K562 (cell line): ENCODE measurements around the gene ABLIM2. TPM values are rescaled to one million over a fixed set of nuclear protein-coding genes. Genes with fewer than 3 reads are reported as not detected.
A peak's percentile ranks its signal among the peaks of the same experiment; 100 is the strongest.

Experiments used
- ATAC-seq: fragments of 200-7000 bp; cut with Tn5 transposase; 3 replicates; pipeline ENCODE4 v1.9.1; 2020; ENCODE audit warnings: moderate library complexity
- BruUV-seq: library from RNA; stranded (reverse); fragments of 400-500 nt; replicated peaks from 2 replicates; lab custom pipeline; 2021; lab: Mats Ljungman, UMichigan
- CTCF ChIA-PET: fragments of 300-600 bp; formaldehyde crosslinking; extraction: SDS; loops from one replicate; lab custom pipeline; 2021; ENCODE audit warnings: low intra/inter-chr PET ratio; lab: Yijun Ruan, JAX
- POLR2A ChIA-PET: fragments of 300-600, 350-650 bp; sonication (Branson Sonifier 250); formaldehyde crosslinking; extraction: SDS; loops from one replicate; lab custom pipeline; 2021; ENCODE audit warnings: antibody characterized with exemption, inconsistent platforms; lab: Yijun Ruan, JAX
- DNase-seq, 4 experiments: peaks; one replicate each; pipeline versions ENCODE4 v3.0.0 to v3.0.0-alpha.2; 2011 to 2018; ENCODE audit warnings: low spot score in 3 of 4, mixed read lengths in 3 of 4; ENCODE audit errors: extremely low read depth in 1 of 4
- FAIRE-seq: peaks from 2 replicates; lab custom pipeline; 2011; peaks lifted over from hg19 to GRCh38; lab: Jason Lieb, UNC
- H2AFZ ChIP-seq: 2 replicates; pipeline ENCODE4 v1.6.0; 2011; ENCODE audit warnings: low read depth, low read length, control low read depth, inconsistent platforms
- H3K27ac ChIP-seq: fragments of 200-600 bp; 3 replicates; pipeline ENCODE4 v1.8.0; 2011; ENCODE audit warnings: low read depth, mild to moderate bottlenecking, control low read depth, inconsistent platforms, low read length, moderate library complexity, mixed read lengths; ENCODE audit errors: extremely low read depth
- H3K27me3 ChIP-seq, 2 experiments: fragments of 300-600 bp in 1 of 2; 2 replicates in 1 of 2; 3 replicates in 1 of 2; pipeline versions ENCODE4 v1.6.0 to v1.8.0; 2011; ENCODE audit warnings: inconsistent platforms in 2 of 2, low read length in 2 of 2, mild to moderate bottlenecking in 1 of 2, mixed read lengths in 1 of 2, moderate library complexity in 1 of 2; ENCODE audit not compliant: control insufficient read depth in 2 of 2, insufficient read depth in 2 of 2
- H3K36me3 ChIP-seq: fragments of 300-600 bp; 3 replicates; pipeline ENCODE4 v1.8.0; 2011; ENCODE audit warnings: mild to moderate bottlenecking, low read length, inconsistent platforms; ENCODE audit not compliant: control insufficient read depth, insufficient read depth
- H3K4me1 ChIP-seq, 2 experiments: fragments of 200-600 bp in 1 of 2; replicated peaks in 1 of 2; 2 replicates in 1 of 2; 3 replicates in 1 of 2; pipeline versions ENCODE4 v1.5.1 to v1.8.0; 2011; ENCODE audit warnings: inconsistent platforms in 2 of 2, low read length in 2 of 2, mild to moderate bottlenecking in 1 of 2, mixed read lengths in 1 of 2, moderate library complexity in 1 of 2; ENCODE audit not compliant: control insufficient read depth in 2 of 2, insufficient read depth in 2 of 2
- H3K4me2 ChIP-seq: 2 replicates; pipeline ENCODE4 v1.6.1; 2011; ENCODE audit warnings: low read length, control low read depth, inconsistent platforms, mixed read lengths; ENCODE audit not compliant: insufficient read depth
- H3K4me3 ChIP-seq: fragments of 200-600 bp; sonication (generic), shearing (Covaris generic); 2 replicates; pipeline ENCODE4 v1.5.1; 2016; ENCODE audit warnings: control low read depth, inconsistent platforms
- H3K79me2 ChIP-seq: fragments of 200-600 bp; 3 replicates; pipeline ENCODE4 v1.8.0; 2011; ENCODE audit warnings: low read length, inconsistent platforms; ENCODE audit not compliant: control insufficient read depth, insufficient read depth
- H3K9ac ChIP-seq, 2 experiments: 2 replicates each; pipeline versions ENCODE4 v1.6.0 to v1.6.1; 2011; ENCODE audit warnings: low read depth in 2 of 2, low read length in 2 of 2, control low read depth in 1 of 2, inconsistent platforms in 1 of 2, mild to moderate bottlenecking in 1 of 2, mixed read lengths in 1 of 2; ENCODE audit not compliant: insufficient read depth in 1 of 2
- H3K9me1 ChIP-seq: one replicate; pipeline ENCODE4 v1.6.0; 2011; ENCODE audit warnings: inconsistent platforms, mild to moderate bottlenecking, low read length, moderate library complexity; ENCODE audit not compliant: control insufficient read depth, insufficient read depth
- H3K9me3 ChIP-seq: replicated peaks from 2 replicates; pipeline ENCODE4 v1.5.1; 2011; ENCODE audit warnings: low read depth, low read length, inconsistent platforms; ENCODE audit not compliant: control insufficient read depth, insufficient read depth
- H4K20me1 ChIP-seq: replicated peaks from 2 replicates; pipeline ENCODE4 v1.6.1; 2011; ENCODE audit warnings: low read length, inconsistent platforms, mixed read lengths; ENCODE audit not compliant: control insufficient read depth, insufficient read depth
- HMG20B ChIP-seq: fragments of 250-450 bp; sonication (Bioruptor Pico); IDR thresholded peaks from 2 replicates; pipeline ENCODE4 v1.5.0; 2021; ENCODE audit warnings: mild to moderate bottlenecking
- POLR2AphosphoS5 ChIP-seq: IDR thresholded peaks from 2 replicates; pipeline ENCODE4 v1.6.1; 2011; ENCODE audit warnings: mild to moderate bottlenecking, low read depth, low read length, moderate library complexity; ENCODE audit not compliant: control insufficient read depth, insufficient read depth
- RBM25 ChIP-seq: fragments of 200-400 bp; formaldehyde crosslinking; IDR thresholded peaks from 2 replicates; pipeline ENCODE4 v1.6.1; 2018; ENCODE audit warnings: low read length, low read depth, moderate library complexity; ENCODE audit not compliant: severe bottlenecking
- SMARCE1 ChIP-seq: fragments of 450-650 bp; IDR thresholded peaks from 2 replicates; pipeline ENCODE4 v1.7.1; 2016; ENCODE audit warnings: mild to moderate bottlenecking
- ZNF124 ChIP-seq: sonication (generic); formaldehyde crosslinking; IDR thresholded peaks from 2 replicates; pipeline ENCODE4 v1.8.1; 2022; ENCODE audit warnings: missing genetic modification reagents
- ZNF436 ChIP-seq: fragments of 250-450, 450-650 bp; sonication (Bioruptor Pico); formaldehyde crosslinking; IDR thresholded peaks from 2 replicates; pipeline ENCODE4 v1.7.0; 2020; ENCODE audit warnings: mild to moderate bottlenecking
- WGBS: fragments of 100-300 bp; shearing (Covaris generic); methylation state at CpG from one replicate; pipeline ENCODE4 v1.1.6; 2016; ENCODE audit warnings: low coverage, mixed read lengths; ENCODE audit not compliant: insufficient coverage; ENCODE audit errors: missing lambda C conversion rate; 5-methylcytosine and 5-hydroxymethylcytosine counted together
- in situ Hi-C: fragments of 300-500 bp; cut with MboI; formaldehyde crosslinking; loops from 4 replicates; pipeline ENCODE4 v1.15.0; 2018; ENCODE audit warnings: inconsistent platforms, mixed read lengths
- intact Hi-C: fragments of 100-400 bp; cut with micrococcal nuclease; formaldehyde crosslinking; loops from 2 replicates; pipeline ENCODE4 v1.14.2; 2022
- polyA plus RNA-seq, 8 experiments: library from polyadenylated mRNA; depleted of rRNA in 4 of 8; stranded (reverse) in 5 of 8; unstranded in 3 of 8; fragments of >200 nt; fragmentation: Nextera tagmentation in 2 of 8; fragmentation: Illumina TruSeq in 1 of 8; extraction: Ambion mirVana in 2 of 8; extraction: Trizol in 1 of 8; gene quantifications; 2 replicates each; pipeline versions ENCODE4 v1.2.1 to v1.2.3, GENCODE V29; 2011 to 2014; ENCODE audit warnings: inconsistent platforms in 1 of 8, missing spikeins in 1 of 8
- total RNA-seq, 7 experiments: library from RNA; depleted of rRNA in 6 of 7; stranded (reverse); fragments of >200 nt in 6 of 7; fragmentation: Illumina TruSeq in 2 of 7; extraction: Trizol in 2 of 7; gene quantifications; 2 replicates each; pipeline versions ENCODE4 v1.2.1 to v1.2.3, GENCODE V29; 2011 to 2021; ENCODE audit warnings: low replicate concordance in 1 of 7
- TF ChIP-seq, protein P1 (sequence below): IDR thresholded peaks from 3 replicates; pipeline ENCODE4 v1.6.1; 2011; ENCODE audit warnings: borderline replicate concordance, mild to moderate bottlenecking, moderate library complexity; ENCODE audit not compliant: insufficient read length; ENCODE audit errors: extremely low read depth

ABLIM2 gene
- total and polyA plus RNA-seq, 9 of the 15 experiments (the other 6 are each of a cell fraction or from before 2014, with no cell fraction given), result not detected

DNA sequence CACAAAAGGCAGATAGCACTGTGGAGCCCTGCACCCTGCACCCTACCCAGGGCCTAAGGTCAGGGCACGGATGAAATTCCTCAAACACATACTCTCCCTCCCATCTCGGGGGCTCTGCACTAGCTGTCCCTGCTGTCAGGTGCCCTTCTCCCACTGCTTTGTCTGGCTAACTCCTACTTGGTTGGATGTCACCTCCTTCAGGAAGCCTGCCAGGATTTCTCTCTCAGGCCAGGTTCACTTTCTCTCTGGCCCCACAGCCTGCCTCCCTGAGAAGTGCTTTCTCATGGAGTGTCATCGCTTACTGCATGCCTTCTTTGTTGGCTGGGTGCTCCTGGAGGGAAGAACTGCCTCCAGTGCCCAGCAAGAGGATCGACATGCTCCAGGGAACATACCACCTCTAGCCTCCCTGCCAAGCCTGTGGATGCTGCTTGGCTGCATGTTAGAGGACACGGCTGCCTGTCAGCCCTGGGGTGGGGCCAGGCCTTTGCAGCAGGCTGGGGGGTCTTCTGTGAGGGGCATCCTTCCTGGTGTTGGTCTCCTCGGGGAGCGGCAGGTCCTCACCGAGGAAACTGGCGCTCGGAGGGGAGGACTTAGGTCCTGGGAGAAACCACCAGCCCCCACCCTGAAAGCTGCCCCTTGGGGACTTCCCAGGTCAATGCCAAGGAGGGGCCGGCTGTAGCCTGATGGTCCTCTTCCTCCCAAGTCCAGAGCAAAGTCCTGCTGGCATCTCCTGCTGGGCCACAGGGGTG is 15.0 kb downstream of the ABLIM2 start (continued):
- TF ChIP-seq, protein P1, sequence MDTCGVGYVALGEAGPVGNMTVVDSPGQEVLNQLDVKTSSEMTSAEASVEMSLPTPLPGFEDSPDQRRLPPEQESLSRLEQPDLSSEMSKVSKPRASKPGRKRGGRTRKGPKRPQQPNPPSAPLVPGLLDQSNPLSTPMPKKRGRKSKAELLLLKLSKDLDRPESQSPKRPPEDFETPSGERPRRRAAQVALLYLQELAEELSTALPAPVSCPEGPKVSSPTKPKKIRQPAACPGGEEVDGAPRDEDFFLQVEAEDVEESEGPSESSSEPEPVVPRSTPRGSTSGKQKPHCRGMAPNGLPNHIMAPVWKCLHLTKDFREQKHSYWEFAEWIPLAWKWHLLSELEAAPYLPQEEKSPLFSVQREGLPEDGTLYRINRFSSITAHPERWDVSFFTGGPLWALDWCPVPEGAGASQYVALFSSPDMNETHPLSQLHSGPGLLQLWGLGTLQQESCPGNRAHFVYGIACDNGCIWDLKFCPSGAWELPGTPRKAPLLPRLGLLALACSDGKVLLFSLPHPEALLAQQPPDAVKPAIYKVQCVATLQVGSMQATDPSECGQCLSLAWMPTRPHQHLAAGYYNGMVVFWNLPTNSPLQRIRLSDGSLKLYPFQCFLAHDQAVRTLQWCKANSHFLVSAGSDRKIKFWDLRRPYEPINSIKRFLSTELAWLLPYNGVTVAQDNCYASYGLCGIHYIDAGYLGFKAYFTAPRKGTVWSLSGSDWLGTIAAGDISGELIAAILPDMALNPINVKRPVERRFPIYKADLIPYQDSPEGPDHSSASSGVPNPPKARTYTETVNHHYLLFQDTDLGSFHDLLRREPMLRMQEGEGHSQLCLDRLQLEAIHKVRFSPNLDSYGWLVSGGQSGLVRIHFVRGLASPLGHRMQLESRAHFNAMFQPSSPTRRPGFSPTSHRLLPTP, result peak; percentile 21
- TF ChIP-seq ZNF436 (CRISPR knock-in tag), result peak; percentile 84
- no peak for TF ChIP-seq SMARCE1
- no peak for TF ChIP-seq ZNF124
- peak; percentile 80 for TF ChIP-seq RBM25
- TF ChIP-seq POLR2AphosphoS5, result no peak

DNA sequence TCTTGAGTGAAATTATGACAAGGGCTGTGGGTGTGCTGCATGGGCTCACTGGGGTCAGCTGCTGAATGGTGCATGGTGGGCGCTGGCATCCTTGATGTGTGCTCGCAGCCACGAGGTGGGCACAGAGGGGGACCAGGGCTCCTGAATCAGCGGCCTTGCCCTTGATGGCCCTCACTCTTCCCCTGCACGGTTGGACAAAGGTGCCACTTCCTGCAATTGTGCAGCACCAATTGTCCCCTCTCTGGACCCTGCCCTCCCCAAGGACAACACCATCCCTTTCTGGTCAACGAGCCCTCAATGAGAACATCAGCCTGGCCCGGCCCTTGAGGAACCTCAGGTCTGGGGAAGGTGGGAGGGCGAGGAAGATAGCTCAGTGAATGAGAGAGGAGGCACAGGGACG is 16.1 kb downstream of the ABLIM2 start:
- DNase-seq, result no peak
- no peak overlapping the region for H3K4me2 ChIP-seq
- no peak for TF ChIP-seq HMG20B (CRISPR knock-in tag)
- H3K9me3 ChIP-seq, result no peaks in the 10 kb centered on the region
- H3K79me2 ChIP-seq, result no peaks in the 10 kb centered on the region
- H2AFZ ChIP-seq, result no peak overlapping the region
- H3K27ac ChIP-seq, result no peak overlapping the region
- H3K36me3 ChIP-seq, result no peaks in the 10 kb centered on the region
- 0 out of 5 replicates have a peak, but pooled peaks cover 0 to 3% of the 10 kb centered on the region in 2 experiments for H3K4me1 ChIP-seq
- H3K9ac ChIP-seq, result no peak overlapping the region
- no peak for ATAC-seq
- no TSS peak for BruUV-seq
- intact Hi-C loops (no loop called here), in situ Hi-C loops (no loop called here)
- FAIRE-seq, result no peak
- no peak overlapping the region for H3K4me3 ChIP-seq
- peaks cover 19 to 46% of the 10 kb centered on the region in 2 experiments; a peak in 4 of 5 replicates for H3K27me3 ChIP-seq
- peaks cover 5% of the 10 kb centered on the region; the same call in 1 of the 2 replicates for H4K20me1 ChIP-seq
- ChIA-PET CTCF (no interaction called here), POLR2A (interaction anchor here (0.7 kb wide), 1 partner anchor 59 kb away, joined by 3 read pairs; no protein-coding TSS in a partner anchor)
- 0% methylated on average over 9 of the region's 9 CpGs for WGBS
- no peaks in the 10 kb centered on the region for H3K9me1 ChIP-seq
